Measurements from ENCODE around the gene SHISA6. TPM values are rescaled to one million over a fixed set of nuclear protein-coding genes. Genes with fewer than 3 reads are reported as not detected.

Gene SHISA6
- total RNA-seq, 1 donor from 2014 or later: not detected

- Histone ChIP-seq H3K4me3 (ENCODE audit: insufficient read depth, low read depth, low read length) (no peak overlapping the region), H3K27ac (ENCODE audit: low read depth, low read length) (no peak overlapping the region), H3K9me3 (ENCODE audit: insufficient read depth, low read depth, low read length) (peaks cover 14% of the 10 kb centered on the region), H3K4me1 (ENCODE audit: insufficient read depth, low read length) (no peaks in the 10 kb centered on the region), H3K4me2 (ENCODE audit: low read length) (no peak overlapping the region), H3K9ac (ENCODE audit: low read length) (no peak overlapping the region), H3K79me2 (ENCODE audit: insufficient read depth, low read length) (no peaks in the 10 kb centered on the region), H2AFZ (ENCODE audit: low read depth, low read length) (no peak overlapping the region), H3K36me3 (ENCODE audit: insufficient read depth, low read length) (no peaks in the 10 kb centered on the region), H4K20me1 (ENCODE audit: insufficient read depth, low read length) (no peaks in the 10 kb centered on the region), H3K27me3 (ENCODE audit: insufficient read depth, low read length) (no peaks in the 10 kb centered on the region)
- H3K27me3 Mint-ChIP-seq (ENCODE audit: low read depth, unreplicated experiment): no peaks in the 10 kb centered on the region
- H3K4me3 Mint-ChIP-seq (ENCODE audit: unreplicated experiment): no peak overlapping the region
- TF ChIP-seq EZH2 (IDR thresholded peaks at IDR 0.05; ENCODE audit: insufficient read depth, low read length) (no peak), CTCF (IDR thresholded peaks at IDR 0.05; ENCODE audit: insufficient read depth, low read depth, low read length) (no peak)
- H3K9me3 Mint-ChIP-seq (ENCODE audit: unreplicated experiment): peaks cover 14% of the 10 kb centered on the region
- H3K36me3 Mint-ChIP-seq (ENCODE audit: low read depth, unreplicated experiment): peaks cover 2% of the 10 kb centered on the region
- DNase-seq (ENCODE audit: low read depth): no peak
- no peak for FAIRE-seq
- H3K4me1 Mint-ChIP-seq (ENCODE audit: low read depth, unreplicated experiment): no peaks in the 10 kb centered on the region
- H3K27ac Mint-ChIP-seq (ENCODE audit: unreplicated experiment): no peak overlapping the region
Observed at GRCh38 chr17:11495613-11496012, 254.6 kb downstream of the SHISA6 start.

GRCh38 chr17:11499881-11500280 lies 258.9 kb downstream of the SHISA6 start:
- H3K4me1 ChIP-seq (ENCODE audit: insufficient read depth, low read length): no peaks in the 10 kb centered on the region
- H3K27me3 Mint-ChIP-seq (ENCODE audit: low read depth, unreplicated experiment): no peaks in the 10 kb centered on the region

More at GRCh38 chr17:11499881-11500280, 258.9 kb downstream of the SHISA6 start:
- Histone ChIP-seq H2AFZ (ENCODE audit: low read depth, low read length) (no peak overlapping the region), H3K36me3 (ENCODE audit: insufficient read depth, low read length) (no peaks in the 10 kb centered on the region), H3K79me2 (ENCODE audit: insufficient read depth, low read length) (no peaks in the 10 kb centered on the region), H3K27me3 (ENCODE audit: insufficient read depth, low read length) (no peaks in the 10 kb centered on the region), H3K9me3 (ENCODE audit: insufficient read depth, low read depth, low read length) (peaks cover 11% of the 10 kb centered on the region), H3K27ac (ENCODE audit: low read depth, low read length) (no peak overlapping the region), H3K4me3 (ENCODE audit: insufficient read depth, low read depth, low read length) (no peak overlapping the region), H4K20me1 (ENCODE audit: insufficient read depth, low read length) (no peaks in the 10 kb centered on the region), H3K9ac (ENCODE audit: low read length) (no peak overlapping the region), H3K4me2 (ENCODE audit: low read length) (no peak overlapping the region)
- Mint-ChIP-seq H3K9me3 (ENCODE audit: unreplicated experiment) (peaks cover 5% of the 10 kb centered on the region), H3K27ac (ENCODE audit: unreplicated experiment) (no peak overlapping the region), H3K4me1 (ENCODE audit: low read depth, unreplicated experiment) (no peaks in the 10 kb centered on the region), H3K4me3 (ENCODE audit: unreplicated experiment) (no peak overlapping the region), H3K36me3 (ENCODE audit: low read depth, unreplicated experiment) (no peaks in the 10 kb centered on the region)
- no peak for DNase-seq (ENCODE audit: low read depth)
- TF ChIP-seq CTCF (IDR thresholded peaks at IDR 0.05; ENCODE audit: insufficient read depth, low read depth, low read length) (no peak), EZH2 (IDR thresholded peaks at IDR 0.05; ENCODE audit: insufficient read depth, low read length) (no peak)
- no peak for FAIRE-seq

Measured in astrocyte (in vitro differentiated cells and primary cell).